GM21825 (cell line): ENCODE data around the gene RAB7B.

Experiments
- ATAC-seq: cut with Tn5 transposase; IDR thresholded peaks from one replicate; pipeline ENCODE4 v1.9.1; 2021; ENCODE audit warnings: mild to moderate bottlenecking, moderate library complexity; ENCODE audit not compliant: unreplicated experiment

Gene RAB7B

GRCh38 chr1:205975387-205975998 is 27.7 kb downstream of the RAB7B start:
- no peak for ATAC-seq

GRCh38 chr1:205974712-205975111 is 28.5 kb downstream of the RAB7B start:
- no peak for ATAC-seq

GRCh38 chr1:205973377-205974232 is 29.6 kb downstream of the RAB7B start:
- ATAC-seq = no peak

- ATAC-seq = no peak
These were observed 30.6 kb downstream of the RAB7B start for GRCh38 chr1:205972491-205973168.

GRCh38 chr1:205972081-205972480 is 31.1 kb downstream of the RAB7B start:
- no peak for ATAC-seq

- no peak for ATAC-seq
These were observed 32.1 kb downstream of the RAB7B start for GRCh38 chr1:205971082-205971481.

GRCh38 chr1:205970486-205970885 is 32.7 kb downstream of the RAB7B start:
- ATAC-seq = no peak

- no peak for ATAC-seq
These were observed 34.0 kb downstream of the RAB7B start for GRCh38 chr1:205969229-205969628.

GRCh38 chr1:205967554-205968335 is 35.5 kb downstream of the RAB7B start:
- no peak for ATAC-seq

- ATAC-seq = no peak
These were observed 37.9 kb downstream of the RAB7B start for GRCh38 chr1:205965036-205965884.

GRCh38 chr1:205963352-205964155 is 39.6 kb downstream of the RAB7B start:
- no peak for ATAC-seq

- no peak for ATAC-seq
These were observed 40.4 kb downstream of the RAB7B start for GRCh38 chr1:205962821-205963221.

GRCh38 chr1:205961991-205962820 is 41.0 kb downstream of the RAB7B start:
- no peak for ATAC-seq

- ATAC-seq = no peak
These were observed 41.8 kb downstream of the RAB7B start for GRCh38 chr1:205961405-205961804.

- no peak for ATAC-seq
These were observed 43.4 kb downstream of the RAB7B start for GRCh38 chr1:205959789-205960188.

- no peak for ATAC-seq
These were observed 47.7 kb downstream of the RAB7B start for GRCh38 chr1:205955499-205955898.

GRCh38 chr1:205954819-205955404 is 48.3 kb downstream of the RAB7B start:
- ATAC-seq = no peak

- no peak for ATAC-seq
These were observed 51.4 kb downstream of the RAB7B start for GRCh38 chr1:205951746-205952145.
